ENCODE data around the gene RIPOR3. TPM values are rescaled to one million over a fixed set of nuclear protein-coding genes. Genes with fewer than 3 reads are reported as not detected.

The RIPOR3 gene
- total RNA-seq, 4 donors from 2014 or later: 1.8 to 12.7 (median 4.9) TPM

GRCh38 chr20:50559856-50560638 lies 131.3 kb downstream of the RIPOR3 start:
- H3K4me3 ChIP-seq (ENCODE audit: low read depth, poor library complexity, severe bottlenecking): no peak overlapping the region
- DNase-seq (ENCODE audit: low spot score in 2 of 2): no peak
- intact Hi-C loops (cut with DNase I; ENCODE audit: low total_unique reads): no loop called here
- TF ChIP-seq POLR2A (IDR thresholded peaks at IDR 0.05) (no peak), CTCF (IDR thresholded peaks at IDR 0.05) (no peak)
- 66 to 76% methylated on average over 8 of the region's 8 CpGs for WGBS, 2 donors

GRCh38 chr20:50559149-50559548 lies 132.2 kb downstream of the RIPOR3 start:
- 92 to 94% methylated on average over 6 of the region's 6 CpGs for WGBS, 2 donors
- no peak overlapping the region for H3K4me3 ChIP-seq (ENCODE audit: low read depth, poor library complexity, severe bottlenecking)
- DNase-seq (ENCODE audit: low spot score in 2 of 2): no peak
- intact Hi-C loops (cut with DNase I; ENCODE audit: low total_unique reads): no loop called here
- TF ChIP-seq POLR2A (IDR thresholded peaks at IDR 0.05) (no peak), CTCF (IDR thresholded peaks at IDR 0.05) (no peak)

GRCh38 chr20:50558483-50558925 lies 132.8 kb downstream of the RIPOR3 start:
- intact Hi-C loops (cut with DNase I; ENCODE audit: low total_unique reads): no loop called here
- 63 to 68% methylated on average over 4 of the region's 4 CpGs for WGBS, 2 donors
- H3K4me3 ChIP-seq (ENCODE audit: low read depth, poor library complexity, severe bottlenecking): no peak overlapping the region
- TF ChIP-seq CTCF (IDR thresholded peaks at IDR 0.05) (no peak), POLR2A (IDR thresholded peaks at IDR 0.05) (no peak)
- DNase-seq (ENCODE audit: low spot score in 2 of 2): no peak

- no peak for DNase-seq (ENCODE audit: low spot score in 2 of 2)
- intact Hi-C loops (cut with DNase I; ENCODE audit: low total_unique reads): no loop called here
- H3K4me3 ChIP-seq (ENCODE audit: low read depth, poor library complexity, severe bottlenecking): no peak overlapping the region
- TF ChIP-seq POLR2A (IDR thresholded peaks at IDR 0.05) (no peak), CTCF (IDR thresholded peaks at IDR 0.05) (no peak)
- WGBS, 2 donors: 92 to 95% methylated on average over 11 of the region's 11 CpGs
Observed at GRCh38 chr20:50557549-50558134, 133.7 kb downstream of the RIPOR3 start.

GRCh38 chr20:50555662-50556061 lies 135.7 kb downstream of the RIPOR3 start:
- 86 to 97% methylated on average over 5 of the region's 5 CpGs for WGBS, 2 donors
- TF ChIP-seq POLR2A (IDR thresholded peaks at IDR 0.05): no peak
- TF ChIP-seq CTCF (IDR thresholded peaks at IDR 0.05): no peak

More at GRCh38 chr20:50555662-50556061, 135.7 kb downstream of the RIPOR3 start:
- intact Hi-C loops (cut with DNase I; ENCODE audit: low total_unique reads): no loop called here
- H3K4me3 ChIP-seq (ENCODE audit: low read depth, poor library complexity, severe bottlenecking): no peak overlapping the region
- no peak for DNase-seq (ENCODE audit: low spot score in 2 of 2)

All from lower leg skin (tissue), 4 donors.